SK-N-SH treated with all-trans-retinoic acid at 6 μM for 48 hours (cell line): ENCODE data around the gene VAMP1.

Source experiments
- ATAC-seq: fragments of 200-7000 bp; cut with Tn5 transposase; 3 replicates; pipeline ENCODE4 v1.9.1; 2020; ENCODE audit warnings: mild to moderate bottlenecking, moderate library complexity
- ARNTL ChIP-seq: fragments of 450-650 bp; formaldehyde crosslinking; IDR thresholded peaks from 2 replicates; pipeline ENCODE4 v1.5.0; 2020; ENCODE audit warnings: low read depth, mild to moderate bottlenecking, moderate library complexity, borderline replicate concordance
- BACH2 ChIP-seq: fragments of 250-450 bp; sonication (Bioruptor Pico); IDR thresholded peaks from 2 replicates; pipeline ENCODE4 v1.9.0; 2021; ENCODE audit warnings: mild to moderate bottlenecking, borderline replicate concordance
- CREB5 ChIP-seq: fragments of 250-450 bp; sonication (Bioruptor Pico); IDR thresholded peaks from 2 replicates; pipeline ENCODE4 v1.5.1; 2020; ENCODE audit warnings: low read depth, mild to moderate bottlenecking, moderate library complexity
- CSDC2 ChIP-seq: fragments of 250-450 bp; sonication (Bioruptor Pico); IDR thresholded peaks from 2 replicates; pipeline ENCODE4 v1.5.0; 2020; ENCODE audit warnings: mild to moderate bottlenecking, moderate library complexity
- CSRNP3 ChIP-seq: fragments of 250-450 bp; sonication (Bioruptor Pico); IDR thresholded peaks from 2 replicates; pipeline ENCODE4 v1.5.1; 2021; ENCODE audit warnings: mild to moderate bottlenecking, moderate library complexity
- ESRRG ChIP-seq: fragments of 250-450 bp; sonication (Bioruptor Pico); IDR thresholded peaks from 2 replicates; pipeline ENCODE4 v1.6.1; 2021; ENCODE audit warnings: mild to moderate bottlenecking
- GLIS3 ChIP-seq: fragments of 250-450 bp; sonication (Bioruptor Pico); IDR thresholded peaks from 2 replicates; pipeline ENCODE4 v1.5.0; 2020; ENCODE audit warnings: mild to moderate bottlenecking, moderate library complexity
- ISL1 ChIP-seq: fragments of 250-450 bp; sonication (Bioruptor Pico); IDR thresholded peaks from 2 replicates; pipeline ENCODE4 v2.1.2; 2022; ENCODE audit warnings: mild to moderate bottlenecking, moderate library complexity
- OSR1 ChIP-seq: fragments of 250-450 bp; sonication (Bioruptor Pico); IDR thresholded peaks from 2 replicates; pipeline ENCODE4 v1.8.0; 2022; ENCODE audit warnings: moderate library complexity, mild to moderate bottlenecking, inconsistent platforms
- PATZ1 ChIP-seq: fragments of 250-450 bp; sonication (Bioruptor Pico); IDR thresholded peaks from 2 replicates; pipeline ENCODE4 v1.8.0; 2020; ENCODE audit warnings: mild to moderate bottlenecking, moderate library complexity, borderline replicate concordance
- PPARA ChIP-seq: fragments of 250-450 bp; sonication (Bioruptor Pico); IDR thresholded peaks from 2 replicates; pipeline ENCODE4 v1.5.0; 2020; ENCODE audit warnings: mild to moderate bottlenecking, borderline replicate concordance
- RARB ChIP-seq: fragments of 250-450 bp; sonication (Bioruptor Pico); IDR thresholded peaks from 2 replicates; pipeline ENCODE4 v1.8.0; 2021; ENCODE audit warnings: mild to moderate bottlenecking, moderate library complexity
- SNAI2 ChIP-seq: fragments of 250-450 bp; sonication (Bioruptor Pico); IDR thresholded peaks from 2 replicates; pipeline ENCODE4 v1.5.0; 2020; ENCODE audit warnings: mild to moderate bottlenecking, moderate library complexity
- TCF4 ChIP-seq: fragments of 250-450 bp; sonication (Bioruptor Pico); IDR thresholded peaks from 2 replicates; pipeline ENCODE4 v1.8.0; 2021; ENCODE audit warnings: mild to moderate bottlenecking, moderate library complexity, borderline replicate concordance
- TOX ChIP-seq: fragments of 250-450 bp; sonication (Bioruptor Pico); IDR thresholded peaks from 2 replicates; pipeline ENCODE4 v1.8.0; 2021; ENCODE audit warnings: mild to moderate bottlenecking, moderate library complexity, borderline replicate concordance
- TSHZ2 ChIP-seq: fragments of 250-450 bp; sonication (Bioruptor Pico); IDR thresholded peaks from 2 replicates; pipeline ENCODE4 v1.5.0; 2020; ENCODE audit warnings: mild to moderate bottlenecking, moderate library complexity
- ZC3H10 ChIP-seq: fragments of 250-450 bp; sonication (Bioruptor Pico); IDR thresholded peaks from 2 replicates; pipeline ENCODE4 v1.5.1; 2021; ENCODE audit warnings: mild to moderate bottlenecking, moderate library complexity
- ZFP3 ChIP-seq: fragments of 250-450 bp; sonication (Bioruptor Pico); IDR thresholded peaks from 2 replicates; pipeline ENCODE4 v1.5.0; 2020; ENCODE audit warnings: mild to moderate bottlenecking, moderate library complexity
- ZFP30 ChIP-seq: fragments of 450-650 bp; formaldehyde crosslinking; IDR thresholded peaks from 2 replicates; pipeline ENCODE4 v1.5.0; 2022; ENCODE audit warnings: mild to moderate bottlenecking, moderate library complexity
- ZNF565 ChIP-seq: fragments of 450-650 bp; formaldehyde crosslinking; conservative IDR thresholded peaks from 2 replicates; pipeline ENCODE4 v1.5.0; 2020; ENCODE audit warnings: low read depth, mild to moderate bottlenecking, moderate library complexity
- ZNF70 ChIP-seq: fragments of 450-650 bp; formaldehyde crosslinking; IDR thresholded peaks from 2 replicates; pipeline ENCODE4 v1.5.0; 2020; ENCODE audit warnings: mild to moderate bottlenecking, moderate library complexity
- ZNF8 ChIP-seq: fragments of 450-650 bp; formaldehyde crosslinking; IDR thresholded peaks from 2 replicates; pipeline ENCODE4 v1.5.0; 2020; ENCODE audit warnings: mild to moderate bottlenecking, moderate library complexity

VAMP1 gene

GRCh38 chr12:6451348-6452244 lies 18.9 kb downstream of the VAMP1 start, which contains the start of gene TAPBPL (continued):
- TF ChIP-seq GLIS3 (CRISPR knock-in tag) (no peak), ZNF565 (no peak), TCF4 (CRISPR knock-in tag) (no peak), PPARA (CRISPR knock-in tag) (no peak), ZNF8 (CRISPR knock-in tag) (no peak), ISL1 (CRISPR knock-in tag) (no peak)
- TF ChIP-seq, all 23 proteins: peak for 0

GRCh38 chr12:6450869-6451347 lies 19.6 kb downstream of the VAMP1 start:
- no peak for ATAC-seq
- TF ChIP-seq BACH2 = no peak
- no peak for TF ChIP-seq RARB
- TF ChIP-seq ZNF70 (CRISPR knock-in tag) = no peak
- TF ChIP-seq ARNTL = no peak
- no peak for TF ChIP-seq TSHZ2
- no peak for TF ChIP-seq OSR1 (CRISPR knock-in tag)
- no peak for TF ChIP-seq TCF4 (CRISPR knock-in tag)
- no peak for TF ChIP-seq PPARA (CRISPR knock-in tag)
- no peak for TF ChIP-seq ZFP3 (CRISPR knock-in tag)
- TF ChIP-seq CSDC2 (CRISPR knock-in tag) = no peak
- no peak for TF ChIP-seq SNAI2
- TF ChIP-seq TOX (CRISPR knock-in tag) = no peak
- no peak for TF ChIP-seq ESRRG (CRISPR knock-in tag)
- TF ChIP-seq ZC3H10 (CRISPR knock-in tag) = no peak
- TF ChIP-seq ISL1 (CRISPR knock-in tag) = no peak
- no peak for TF ChIP-seq GLIS3 (CRISPR knock-in tag)
- no peak for TF ChIP-seq ZNF8 (CRISPR knock-in tag)
- TF ChIP-seq CSRNP3 = no peak
- no peak for TF ChIP-seq ZNF565

GRCh38 chr12:6450091-6450868 lies 20.2 kb downstream of the VAMP1 start:
- ATAC-seq = no peak
- TF ChIP-seq TOX (CRISPR knock-in tag) = no peak
- TF ChIP-seq OSR1 (CRISPR knock-in tag) = no peak
- TF ChIP-seq ZFP3 (CRISPR knock-in tag) = no peak
- no peak for TF ChIP-seq ESRRG (CRISPR knock-in tag)
- TF ChIP-seq PATZ1 = no peak
- TF ChIP-seq SNAI2 = no peak
- no peak for TF ChIP-seq ZNF565
- TF ChIP-seq CSRNP3 = no peak
- TF ChIP-seq ZC3H10 (CRISPR knock-in tag) = no peak
- TF ChIP-seq ZNF70 (CRISPR knock-in tag) = no peak
- no peak for TF ChIP-seq PPARA (CRISPR knock-in tag)
- TF ChIP-seq ZFP30 (CRISPR knock-in tag) = no peak
- TF ChIP-seq ZNF8 (CRISPR knock-in tag) = no peak
- no peak for TF ChIP-seq RARB
- no peak for TF ChIP-seq CREB5
- no peak for TF ChIP-seq BACH2
- TF ChIP-seq ARNTL = no peak
- TF ChIP-seq GLIS3 (CRISPR knock-in tag) = no peak
- TF ChIP-seq CSDC2 (CRISPR knock-in tag) = no peak
- no peak for TF ChIP-seq TCF4 (CRISPR knock-in tag)
